ENCODE results near the gene PSD2.

The PSD2 gene

GRCh38 chr5:139811274-139811607 lies 15.6 kb downstream of the PSD2 start:
- no peak for DNase-seq (ENCODE audit: low read depth)

GRCh38 chr5:139812323-139812722 lies 16.7 kb downstream of the PSD2 start:
- no peak for DNase-seq (ENCODE audit: low read depth)

GRCh38 chr5:139812836-139813805 lies 17.5 kb downstream of the PSD2 start:
- DNase-seq (ENCODE audit: low read depth): no peak

GRCh38 chr5:139814191-139814601 lies 18.6 kb downstream of the PSD2 start:
- DNase-seq (ENCODE audit: low read depth): no peak

GRCh38 chr5:139814704-139815280 lies 19.2 kb downstream of the PSD2 start:
- DNase-seq (ENCODE audit: low read depth): no peak

GRCh38 chr5:139816566-139816965 lies 21.0 kb downstream of the PSD2 start:
- DNase-seq (ENCODE audit: low read depth): no peak

GRCh38 chr5:139817362-139817761 lies 21.8 kb downstream of the PSD2 start:
- no peak for DNase-seq (ENCODE audit: low read depth)

- no peak for DNase-seq (ENCODE audit: low read depth)
Observed at GRCh38 chr5:139817970-139818369, 22.4 kb downstream of the PSD2 start.

GRCh38 chr5:139820130-139820529 lies 24.5 kb downstream of the PSD2 start:
- DNase-seq (ENCODE audit: low read depth): no peak

GRCh38 chr5:139820606-139821005 lies 25.0 kb downstream of the PSD2 start:
- no peak for DNase-seq (ENCODE audit: low read depth)

- no peak for DNase-seq (ENCODE audit: low read depth)
Observed at GRCh38 chr5:139821806-139822552, 26.4 kb downstream of the PSD2 start.

- no peak for DNase-seq (ENCODE audit: low read depth)
Observed at GRCh38 chr5:139822553-139823425, 27.2 kb downstream of the PSD2 start.

GRCh38 chr5:139823757-139824355 lies 28.2 kb downstream of the PSD2 start:
- no peak for DNase-seq (ENCODE audit: low read depth)

- no peak for DNase-seq (ENCODE audit: low read depth)
Observed at GRCh38 chr5:139825690-139826089, 30.1 kb downstream of the PSD2 start.

- no peak for DNase-seq (ENCODE audit: low read depth)
Observed at GRCh38 chr5:139828207-139828895, 32.7 kb downstream of the PSD2 start.

GRCh38 chr5:139829471-139829870 lies 33.9 kb downstream of the PSD2 start:
- DNase-seq (ENCODE audit: low read depth): no peak

- DNase-seq (ENCODE audit: low read depth): no peak
Observed at GRCh38 chr5:139831624-139832023, 36.0 kb downstream of the PSD2 start.

- no peak for DNase-seq (ENCODE audit: low read depth)
Observed at GRCh38 chr5:139833525-139833924, 37.9 kb downstream of the PSD2 start.

- DNase-seq (ENCODE audit: low read depth): no peak
Observed at GRCh38 chr5:139835656-139836055, 40.0 kb downstream of the PSD2 start.

- no peak for DNase-seq (ENCODE audit: low read depth)
Observed at GRCh38 chr5:139836469-139837208, 41.0 kb downstream of the PSD2 start.
